HG02588 (cell line): ENCODE measurements around the gene RAB8A.
"Not testable (repeated sequence)": the region's sequence is repeated elsewhere in the genome, so short reads cannot be mapped to it uniquely, and the experiment has no call there.

Source experiments
- ATAC-seq: cut with Tn5 transposase; IDR thresholded peaks from one replicate; pipeline ENCODE4 v1.9.1; 2021; ENCODE audit warnings: mild to moderate bottlenecking, moderate library complexity; ENCODE audit not compliant: unreplicated experiment

RAB8A gene

GRCh38 chr19:16077984-16078758, 33.5 kb upstream of the RAB8A start:
- ATAC-seq = no peak

- no peak for ATAC-seq
Measured at GRCh38 chr19:16078759-16079707, 32.7 kb upstream of the RAB8A start.

- ATAC-seq = no peak
Measured at GRCh38 chr19:16084067-16084685, 27.5 kb upstream of the RAB8A start.

GRCh38 chr19:16085115-16085514, 26.6 kb upstream of the RAB8A start:
- ATAC-seq = no peak

GRCh38 chr19:16087404-16087803, 24.3 kb upstream of the RAB8A start:
- not testable (repeated sequence) for ATAC-seq

- no peak for ATAC-seq
Measured at GRCh38 chr19:16087940-16088339, 23.7 kb upstream of the RAB8A start.

- no peak for ATAC-seq
Measured at GRCh38 chr19:16088351-16089009, 23.2 kb upstream of the RAB8A start.

- no peak for ATAC-seq
Measured at GRCh38 chr19:16089010-16089846, 22.5 kb upstream of the RAB8A start.

- no peak for ATAC-seq
Measured at GRCh38 chr19:16091546-16092475, 19.9 kb upstream of the RAB8A start.

- no peak for ATAC-seq
Measured at GRCh38 chr19:16094360-16095070, 17.2 kb upstream of the RAB8A start.

GRCh38 chr19:16095071-16095571, 16.6 kb upstream of the RAB8A start:
- ATAC-seq = no peak

GRCh38 chr19:16096280-16096855, 15.3 kb upstream of the RAB8A start:
- no peak for ATAC-seq

GRCh38 chr19:16098416-16098768, 13.3 kb upstream of the RAB8A start:
- no peak for ATAC-seq

GRCh38 chr19:16098821-16099220, 12.9 kb upstream of the RAB8A start:
- ATAC-seq = no peak

- not testable (repeated sequence) for ATAC-seq
Measured at GRCh38 chr19:16099314-16099965, 12.2 kb upstream of the RAB8A start.

GRCh38 chr19:16100524-16100923, 11.2 kb upstream of the RAB8A start:
- no peak for ATAC-seq

GRCh38 chr19:16104722-16105121, 7.0 kb upstream of the RAB8A start:
- ATAC-seq = no peak
